GM12864 (cell line): ENCODE results near the gene PMVK.

Experiments
- DNase-seq: peaks from one replicate; pipeline ENCODE4 v3.0.0-alpha.2; 2011; ENCODE audit warnings: low read depth
- H3K4me3 ChIP-seq: 2 replicates; pipeline ENCODE4 v1.5.1; 2011; ENCODE audit warnings: mild to moderate bottlenecking, low read depth, low read length, control low read depth
- CTCF ChIP-seq: IDR thresholded peaks from 2 replicates; pipeline ENCODE4 v1.5.1; 2011; ENCODE audit warnings: low read depth, mild to moderate bottlenecking, moderate library complexity, low read length, control low read depth, inconsistent platforms; ENCODE audit errors: missing control alignments

Gene PMVK

GRCh38 chr1:154899041-154899440 lies 37.5 kb downstream of the PMVK start:
- DNase-seq, result no peak
- TF ChIP-seq CTCF, result no peak

DNA sequence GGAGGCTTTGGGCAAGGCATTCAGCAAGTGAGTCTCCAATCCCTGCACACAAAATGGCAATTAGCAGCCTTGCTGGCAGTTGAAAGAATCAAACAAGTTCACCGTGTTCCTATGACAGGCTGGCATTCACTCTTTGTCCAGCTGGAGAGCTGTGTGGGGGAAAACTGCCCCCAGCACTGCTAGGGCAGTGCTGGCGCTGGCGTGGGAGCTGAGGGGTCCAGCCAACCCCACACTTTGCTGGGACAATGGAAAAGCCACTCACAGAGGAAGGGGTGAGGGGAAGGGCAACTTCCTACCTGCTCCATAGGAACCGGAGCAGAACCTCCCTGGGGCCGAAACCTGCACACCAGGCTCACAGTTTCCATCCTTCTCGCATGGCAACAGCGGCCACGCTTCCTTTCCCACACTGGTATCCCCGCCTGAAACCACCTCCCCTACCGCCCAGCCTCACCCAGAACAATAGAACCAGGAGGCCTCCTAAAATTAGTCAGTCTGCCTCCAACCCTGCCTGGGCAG lies 39.7 kb downstream of the PMVK start:
- TF ChIP-seq CTCF, result no peak
- no peak for DNase-seq
- H3K4me3 ChIP-seq, result no peak overlapping the region

More at GRCh38 chr1:154899041-154899440, 37.5 kb downstream of the PMVK start:
- no peak overlapping the region for H3K4me3 ChIP-seq

DNA sequence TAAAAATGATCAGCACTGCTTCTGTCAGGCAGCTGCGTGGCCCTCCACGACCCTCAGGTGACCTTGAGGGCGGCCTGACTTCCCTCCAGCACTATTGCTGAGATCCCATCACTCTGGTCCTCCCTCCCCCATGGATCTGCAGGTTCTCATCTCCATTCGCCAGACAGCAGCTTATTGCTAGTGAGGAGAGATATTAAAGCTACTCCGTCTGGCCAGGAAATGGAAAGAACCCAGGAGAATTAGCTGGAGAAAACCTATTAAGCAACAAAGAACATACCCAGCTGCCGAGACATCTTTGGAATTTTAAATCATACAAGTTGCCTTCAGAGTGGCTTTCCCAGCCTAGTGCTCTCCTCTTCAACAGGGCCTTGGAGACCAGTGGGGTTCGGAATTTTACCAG lies 40.7 kb downstream of the PMVK start:
- no peak for DNase-seq
- no peak for TF ChIP-seq CTCF

GRCh38 chr1:154891452-154891851 lies 45.1 kb downstream of the PMVK start:
- no peak for DNase-seq
- H3K4me3 ChIP-seq, result no peak overlapping the region
- TF ChIP-seq CTCF, result no peak

More for the DNA sequence above, 40.7 kb downstream of the PMVK start:
- H3K4me3 ChIP-seq, result no peak overlapping the region

DNA sequence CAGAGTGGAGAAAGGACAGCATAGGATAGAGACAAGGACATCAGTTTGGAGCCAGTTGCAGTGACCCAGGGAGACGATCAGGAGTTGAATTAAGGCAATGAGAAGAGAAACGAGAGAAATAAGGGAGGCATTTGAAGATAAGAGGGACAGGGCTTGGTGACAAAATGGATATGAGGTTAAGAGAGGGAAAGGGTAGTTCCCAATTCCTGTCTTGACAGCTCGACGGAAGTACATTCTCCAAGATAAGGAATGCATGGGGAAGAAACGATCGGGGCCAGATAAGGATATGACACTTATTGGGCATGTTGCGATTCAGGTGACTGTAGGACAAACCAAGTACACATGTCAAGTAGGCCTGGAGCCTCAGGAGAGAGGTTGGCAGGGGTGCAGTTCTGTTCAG lies 47.8 kb downstream of the PMVK start:
- DNase-seq, result no peak
- no peak for TF ChIP-seq CTCF
- no peak overlapping the region for H3K4me3 ChIP-seq

- no peak for DNase-seq
- no peak for TF ChIP-seq CTCF
- no peak overlapping the region for H3K4me3 ChIP-seq
Measured at GRCh38 chr1:154886281-154887015, 50.1 kb downstream of the PMVK start.
